Mesenchymal stem cell (in vitro differentiated cells and primary cell): Measurements from ENCODE around the gene PARVB.

ENCODE experiments used
- DNase-seq: peaks from one replicate; pipeline ENCODE4 v3.0.0-alpha.2; 2013
- H2AFZ ChIP-seq: one replicate; pipeline ENCODE4 v1.6.1; 2013; ENCODE audit warnings: low read depth, mild to moderate bottlenecking, control low read depth, inconsistent platforms, low read length, moderate library complexity
- H2AK5ac ChIP-seq: 2 replicates; pipeline ENCODE4 v1.6.1; 2013; ENCODE audit warnings: low read length, moderate library complexity, mild to moderate bottlenecking, inconsistent platforms; ENCODE audit not compliant: severe bottlenecking
- H2BK120ac ChIP-seq: one replicate; pipeline ENCODE4 v1.6.1; 2013; ENCODE audit warnings: low read depth, mild to moderate bottlenecking, inconsistent platforms, low read length, moderate library complexity
- H2BK12ac ChIP-seq, 2 experiments: one replicate each; pipeline ENCODE4 v1.6.1; 2013; ENCODE audit warnings: inconsistent platforms in 2 of 2, low read length in 2 of 2, mild to moderate bottlenecking in 2 of 2, moderate library complexity in 2 of 2, control low read depth in 1 of 2
- H2BK15ac ChIP-seq: one replicate; pipeline ENCODE4 v1.6.1; 2013; ENCODE audit warnings: mild to moderate bottlenecking, low read depth, inconsistent platforms; ENCODE audit not compliant: poor library complexity, severe bottlenecking
- H2BK5ac ChIP-seq: 2 replicates; pipeline ENCODE4 v1.6.1; 2013; ENCODE audit warnings: low read depth, mild to moderate bottlenecking, low read length, control low read depth, inconsistent platforms; ENCODE audit not compliant: poor library complexity, severe bottlenecking
- H3K14ac ChIP-seq, 2 experiments: one replicate each; pipeline ENCODE4 v1.6.1; 2013; ENCODE audit warnings: inconsistent platforms in 2 of 2, low read length in 2 of 2, control low read depth in 1 of 2, mild to moderate bottlenecking in 1 of 2, moderate library complexity in 1 of 2
- H3K18ac ChIP-seq, 2 experiments: one replicate each; pipeline ENCODE4 v1.6.1; 2013; ENCODE audit warnings: inconsistent platforms in 2 of 2, low read length in 2 of 2, control low read depth in 1 of 2, low read depth in 1 of 2, mild to moderate bottlenecking in 1 of 2
- H3K23ac ChIP-seq, 2 experiments: one replicate each; pipeline ENCODE4 v1.6.1; 2013; ENCODE audit warnings: inconsistent platforms in 2 of 2, low read length in 2 of 2, mild to moderate bottlenecking in 2 of 2, moderate library complexity in 2 of 2, control low read depth in 1 of 2
- H3K27ac ChIP-seq: 2 replicates; pipeline ENCODE4 v1.5.1; 2013; ENCODE audit warnings: mild to moderate bottlenecking, moderate library complexity, low read length, control low read depth, inconsistent platforms; ENCODE audit not compliant: poor library complexity, severe bottlenecking
- H3K27me3 ChIP-seq, 2 experiments: 2 replicates each; pipeline versions ENCODE4 v1.6.1 to v1.7.0; 2013; ENCODE audit warnings: low read length in 2 of 2, mild to moderate bottlenecking in 2 of 2, moderate library complexity in 2 of 2, control low read depth in 1 of 2, inconsistent platforms in 1 of 2; ENCODE audit not compliant: control insufficient read depth in 1 of 2, insufficient read depth in 1 of 2
- H3K36me3 ChIP-seq, 2 experiments: 2 replicates each; pipeline versions ENCODE4 v1.6.1 to v1.7.0; 2013; ENCODE audit warnings: low read length in 2 of 2, control low read depth in 1 of 2, inconsistent platforms in 1 of 2, low read depth in 1 of 2, mild to moderate bottlenecking in 1 of 2; ENCODE audit not compliant: insufficient read depth in 2 of 2, control insufficient read depth in 1 of 2
- H3K4ac ChIP-seq, 2 experiments: one replicate each; pipeline ENCODE4 v1.6.1; 2013; ENCODE audit warnings: inconsistent platforms in 2 of 2, low read length in 2 of 2, mild to moderate bottlenecking in 2 of 2, moderate library complexity in 2 of 2, control low read depth in 1 of 2, low read depth in 1 of 2
- H3K4me1 ChIP-seq: 2 replicates; pipeline ENCODE4 v1.6.1; 2013; ENCODE audit warnings: low read depth, low read length, control low read depth; ENCODE audit not compliant: control insufficient read depth, insufficient read depth
- H3K4me2 ChIP-seq: 2 replicates; pipeline ENCODE4 v1.6.1; 2013; ENCODE audit warnings: low read length, mild to moderate bottlenecking, inconsistent platforms; ENCODE audit not compliant: poor library complexity, severe bottlenecking
- H3K4me3 ChIP-seq, 2 experiments: 2 replicates each; pipeline versions ENCODE4 v1.5.1 to v1.7.0; 2013; ENCODE audit warnings: low read length in 2 of 2, mild to moderate bottlenecking in 2 of 2, control low read depth in 1 of 2, low read depth in 1 of 2; ENCODE audit not compliant: insufficient read depth in 1 of 2
- H3K79me1 ChIP-seq: replicated peaks from 2 replicates; pipeline ENCODE4 v1.6.1; 2013; ENCODE audit warnings: mild to moderate bottlenecking, control low read depth, low read length, inconsistent platforms; ENCODE audit not compliant: poor library complexity, severe bottlenecking
- H3K9ac ChIP-seq: 2 replicates; pipeline ENCODE4 v1.7.0; 2013; ENCODE audit warnings: mild to moderate bottlenecking, low read length, moderate library complexity
- H3K9me3 ChIP-seq: 2 replicates; pipeline ENCODE4 v1.7.0; 2013; ENCODE audit warnings: mild to moderate bottlenecking, low read length; ENCODE audit not compliant: control insufficient read depth
- H4K8ac ChIP-seq: one replicate; pipeline ENCODE4 v1.6.1; 2013; ENCODE audit warnings: inconsistent platforms, mild to moderate bottlenecking, low read length, moderate library complexity
- H4K91ac ChIP-seq: one replicate; pipeline ENCODE4 v1.6.1; 2013; ENCODE audit warnings: mild to moderate bottlenecking, low read length, inconsistent platforms
- WGBS: methylation state at CpG from one replicate; pipeline ENCODE4 v1.1.7; 2013; ENCODE audit warnings: mixed read lengths; 5-methylcytosine and 5-hydroxymethylcytosine counted together

The PARVB gene

GRCh38 chr22:44160421-44160820 is 136.3 kb downstream of the PARVB start:
- peaks cover 0 to 9% of the 10 kb centered on the region in 2 experiments for H3K36me3 ChIP-seq
- H3K18ac ChIP-seq = no peak overlapping the region
- no peak overlapping the region for H3K4ac ChIP-seq
- no peak for DNase-seq
- H2BK12ac ChIP-seq = no peak overlapping the region
- H3K4me1 ChIP-seq = peaks cover 17% of the 10 kb centered on the region
- H4K8ac ChIP-seq = no peak overlapping the region
- H2BK5ac ChIP-seq = no peak overlapping the region
- H3K23ac ChIP-seq = no peak overlapping the region
- H4K91ac ChIP-seq = no peak overlapping the region
- WGBS = 93% methylated on average over 5 of the region's 5 CpGs
- H3K27ac ChIP-seq = no peak overlapping the region
- peaks cover 0 to 16% of the 10 kb centered on the region in 2 experiments for H3K27me3 ChIP-seq
- no peak overlapping the region for H3K9ac ChIP-seq
- peak overlapping the region; percentile 19 for H2BK120ac ChIP-seq
- no peak overlapping the region for H3K4me3 ChIP-seq
- H3K4me2 ChIP-seq = no peak overlapping the region
- no peak overlapping the region for H2BK15ac ChIP-seq
- H3K79me1 ChIP-seq = no peaks in the 10 kb centered on the region
- H3K9me3 ChIP-seq = no peaks in the 10 kb centered on the region
- no peak overlapping the region for H3K14ac ChIP-seq
- H2AK5ac ChIP-seq = no peak overlapping the region
- H2AFZ ChIP-seq = no peak overlapping the region

- WGBS = 92% methylated on average over 11 of the region's 11 CpGs
- H3K36me3 ChIP-seq = peaks cover 2 to 7% of the 10 kb centered on the region in 2 experiments
Observed at GRCh38 chr22:44161673-44162072, 137.6 kb downstream of the PARVB start.

DNA sequence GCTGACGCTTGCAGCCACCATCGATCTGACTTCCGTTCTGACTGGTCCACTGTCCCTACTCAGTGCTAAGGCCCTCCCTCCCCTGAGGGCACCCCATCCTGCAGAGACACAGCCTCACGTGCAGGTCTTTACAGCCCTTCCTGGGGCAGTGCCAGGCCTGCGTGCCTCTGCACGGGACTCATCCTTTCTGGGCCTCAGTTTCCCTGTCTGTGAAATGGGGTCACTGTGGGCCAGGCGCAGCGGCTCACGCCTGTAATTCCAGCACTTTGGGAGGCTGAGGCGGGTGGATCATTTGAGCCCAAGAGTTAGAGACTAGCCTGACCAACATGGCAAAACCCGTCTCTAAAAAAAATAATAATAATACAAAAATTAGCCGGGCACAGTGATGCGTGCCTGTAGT is 138.9 kb downstream of the PARVB start:
- Histone ChIP-seq H4K8ac (no peak overlapping the region), H3K4me2 (no peak overlapping the region), H2AFZ (no peak overlapping the region), H2AK5ac (no peak overlapping the region), H3K4me3 (no peak overlapping the region), H3K18ac (no peak overlapping the region), H3K9ac (no peak overlapping the region), H3K79me1 (no peaks in the 10 kb centered on the region), H3K27me3 (peaks cover 0 to 12% of the 10 kb centered on the region in 2 experiments), H3K14ac (no peak overlapping the region), H3K9me3 (no peaks in the 10 kb centered on the region), H2BK12ac (no peak overlapping the region), H2BK5ac (no peak overlapping the region), H3K36me3 (peaks cover 2 to 4% of the 10 kb centered on the region in 2 experiments), H2BK120ac (no peak overlapping the region), H3K4me1 (peaks cover 16% of the 10 kb centered on the region), H3K4ac (no peak overlapping the region), H2BK15ac (no peak overlapping the region), H3K23ac (no peak overlapping the region), H3K27ac (no peak overlapping the region), H4K91ac (no peak overlapping the region)
- 97% methylated on average over 12 of the region's 13 CpGs for WGBS
- no peak for DNase-seq

More at GRCh38 chr22:44161673-44162072, 137.6 kb downstream of the PARVB start:
- Histone ChIP-seq H3K79me1 (no peaks in the 10 kb centered on the region), H3K27ac (no peak overlapping the region), H3K9ac (no peak overlapping the region), H3K27me3 (peaks cover 0 to 16% of the 10 kb centered on the region in 2 experiments), H4K8ac (no peak overlapping the region), H3K23ac (no peak overlapping the region), H2AFZ (no peak overlapping the region), H3K4me2 (no peak overlapping the region), H2BK15ac (no peak overlapping the region), H2BK120ac (no peak overlapping the region), H3K4me3 (no peak overlapping the region), H3K4me1 (peaks cover 16% of the 10 kb centered on the region), H2AK5ac (no peak overlapping the region), H2BK12ac (no peak overlapping the region), H3K14ac (no peak overlapping the region), H3K18ac (no peak overlapping the region), H4K91ac (no peak overlapping the region), H3K9me3 (no peaks in the 10 kb centered on the region), H2BK5ac (no peak overlapping the region), H3K4ac (no peak overlapping the region)
- DNase-seq = no peak

GRCh38 chr22:44163536-44163935 is 139.4 kb downstream of the PARVB start:
- Histone ChIP-seq H2BK120ac (no peak overlapping the region), H3K4ac (no peak overlapping the region), H3K18ac (no peak overlapping the region), H2BK15ac (no peak overlapping the region), H3K9ac (no peak overlapping the region), H3K4me2 (no peak overlapping the region), H3K79me1 (no peaks in the 10 kb centered on the region), H3K4me3 (no peak overlapping the region), H3K23ac (no peak overlapping the region), H4K8ac (no peak overlapping the region), H4K91ac (no peak overlapping the region), H2BK5ac (no peak overlapping the region), H2AFZ (no peak overlapping the region), H3K14ac (no peak overlapping the region), H3K27me3 (peaks cover 0 to 12% of the 10 kb centered on the region in 2 experiments), H2BK12ac (no peak overlapping the region), H3K4me1 (peaks cover 14% of the 10 kb centered on the region), H3K9me3 (no peaks in the 10 kb centered on the region), H2AK5ac (no peak overlapping the region), H3K36me3 (peaks cover 0 to 2% of the 10 kb centered on the region in 2 experiments), H3K27ac (no peak overlapping the region)
- no peak for DNase-seq
- 91% methylated on average over 18 of the region's 18 CpGs for WGBS
